ENCODE data around the gene JAKMIP2. TPM values are rescaled to one million over a fixed set of nuclear protein-coding genes. Genes with fewer than 3 reads are reported as not detected.

JAKMIP2 gene
- total RNA-seq, 4 donors from 2014 or later: 0.83 to 2.6 (median 1.3) TPM

DNA sequence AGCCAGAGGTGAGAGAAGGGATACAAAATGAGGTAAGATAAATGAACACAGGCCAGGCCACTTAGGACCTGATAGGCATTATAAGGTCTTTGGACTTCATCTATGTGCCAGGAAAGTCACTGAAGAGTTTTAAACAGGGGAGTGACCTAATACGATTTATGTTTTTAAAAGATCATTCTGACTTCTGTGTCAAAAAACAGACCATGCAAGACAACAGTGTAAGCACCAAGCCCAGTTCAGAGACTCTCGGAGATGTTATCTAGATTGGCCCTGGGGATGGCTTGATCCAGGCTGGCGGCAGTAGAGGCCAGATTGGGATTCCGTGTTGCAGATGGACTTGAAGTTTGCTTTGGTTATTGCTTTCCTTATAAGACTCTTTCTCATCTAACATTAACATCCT lies 229.6 kb downstream of the JAKMIP2 start:
- Histone ChIP-seq H3K27me3 (no peaks in the 10 kb centered on the region), H3K36me3 (no peaks in the 10 kb centered on the region), H3K4me1 (peaks cover 15 to 60% (median 45%) of the 10 kb centered on the region in 4 donors), H3K9me3 (no peaks in the 10 kb centered on the region), H3K4me3 (no peak overlapping the region), H3K27ac (replicated peaks in 1 of 4) (peak overlapping the region; percentile 84 to 87 (median 86))
- WGBS: 55% methylated on average over 4 of the region's 4 CpGs
- intact Hi-C loops (cut with DNase I): no loop called here
- DNase-seq (ENCODE audit: extremely low spot score): no peak
- TF ChIP-seq POLR2AphosphoS5 (IDR thresholded peaks at IDR 0.05) (no peak), POLR2A (IDR thresholded peaks at IDR 0.05; ENCODE audit: low read depth) (no peak), EP300 (IDR thresholded peaks at IDR 0.05) (no peak)
- TF ChIP-seq, protein P1, sequence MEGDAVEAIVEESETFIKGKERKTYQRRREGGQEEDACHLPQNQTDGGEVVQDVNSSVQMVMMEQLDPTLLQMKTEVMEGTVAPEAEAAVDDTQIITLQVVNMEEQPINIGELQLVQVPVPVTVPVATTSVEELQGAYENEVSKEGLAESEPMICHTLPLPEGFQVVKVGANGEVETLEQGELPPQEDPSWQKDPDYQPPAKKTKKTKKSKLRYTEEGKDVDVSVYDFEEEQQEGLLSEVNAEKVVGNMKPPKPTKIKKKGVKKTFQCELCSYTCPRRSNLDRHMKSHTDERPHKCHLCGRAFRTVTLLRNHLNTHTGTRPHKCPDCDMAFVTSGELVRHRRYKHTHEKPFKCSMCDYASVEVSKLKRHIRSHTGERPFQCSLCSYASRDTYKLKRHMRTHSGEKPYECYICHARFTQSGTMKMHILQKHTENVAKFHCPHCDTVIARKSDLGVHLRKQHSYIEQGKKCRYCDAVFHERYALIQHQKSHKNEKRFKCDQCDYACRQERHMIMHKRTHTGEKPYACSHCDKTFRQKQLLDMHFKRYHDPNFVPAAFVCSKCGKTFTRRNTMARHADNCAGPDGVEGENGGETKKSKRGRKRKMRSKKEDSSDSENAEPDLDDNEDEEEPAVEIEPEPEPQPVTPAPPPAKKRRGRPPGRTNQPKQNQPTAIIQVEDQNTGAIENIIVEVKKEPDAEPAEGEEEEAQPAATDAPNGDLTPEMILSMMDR (IDR thresholded peaks at IDR 0.05): no peak

DNA sequence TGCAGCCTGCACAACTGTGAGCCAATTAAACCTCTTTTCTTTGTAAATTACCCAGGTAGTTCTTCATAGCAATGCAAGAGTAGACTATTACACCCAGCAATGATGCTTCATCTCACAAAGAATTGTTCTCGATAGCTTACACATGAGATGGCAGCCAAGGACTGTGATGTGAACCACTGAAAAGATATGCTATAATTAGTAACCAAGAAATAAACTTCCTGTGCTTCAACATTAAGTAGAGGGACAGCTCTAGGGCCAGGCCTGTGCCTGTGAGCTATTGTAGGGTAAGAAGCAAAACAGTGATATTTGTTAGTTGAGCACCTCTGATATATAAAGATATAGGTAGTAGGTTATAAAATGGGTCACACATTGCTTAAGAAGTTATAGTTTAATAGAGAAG lies 230.9 kb downstream of the JAKMIP2 start:
- DNase-seq (ENCODE audit: extremely low spot score): no peak
- no peaks in the 10 kb centered on the region for H3K9me3 ChIP-seq
- H3K4me3 ChIP-seq: no peak overlapping the region
- TF ChIP-seq POLR2AphosphoS5 (IDR thresholded peaks at IDR 0.05) (no peak), EP300 (IDR thresholded peaks at IDR 0.05) (no peak), POLR2A (IDR thresholded peaks at IDR 0.05; ENCODE audit: low read depth) (no peak)
- TF ChIP-seq, protein P1 (IDR thresholded peaks at IDR 0.05): no peak
- peaks cover 19 to 67% (median 53%) of the 10 kb centered on the region in 4 donors for H3K4me1 ChIP-seq
- no peaks in the 10 kb centered on the region for H3K36me3 ChIP-seq
- H3K27ac ChIP-seq (replicated peaks in 1 of 4): peak overlapping the region; percentile 84 to 87 (median 86)
- 18% methylated on average over 1 of the region's 1 CpG for WGBS
- intact Hi-C loops (cut with DNase I): no loop called here
- H3K27me3 ChIP-seq: no peaks in the 10 kb centered on the region

DNA sequence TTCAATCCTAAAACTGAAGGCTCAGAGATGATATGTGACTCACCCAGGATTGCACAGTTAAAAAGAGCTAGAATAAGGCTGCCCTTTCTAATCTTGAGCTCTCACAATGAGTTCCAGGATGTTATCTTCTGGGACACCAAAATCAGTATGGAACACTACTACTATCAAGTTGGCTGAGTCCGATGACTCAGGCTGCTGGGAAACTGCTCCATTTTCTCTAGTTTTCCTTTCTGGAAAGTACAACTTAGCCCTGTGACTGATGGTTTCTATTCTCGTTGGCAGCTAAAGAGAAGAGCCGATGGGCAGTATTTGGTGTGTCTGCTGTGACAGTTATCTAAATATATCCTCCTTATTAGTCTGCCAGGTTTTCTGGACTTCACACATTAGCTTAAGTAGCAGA lies 234.8 kb downstream of the JAKMIP2 start:
- no peak overlapping the region for H3K4me3 ChIP-seq
- WGBS: 29% methylated on average over 3 of the region's 3 CpGs
- H3K36me3 ChIP-seq: no peaks in the 10 kb centered on the region
- intact Hi-C loops (cut with DNase I): no loop called here
- TF ChIP-seq POLR2AphosphoS5 (IDR thresholded peaks at IDR 0.05): no peak
- TF ChIP-seq POLR2A (IDR thresholded peaks at IDR 0.05; ENCODE audit: low read depth): no peak
- TF ChIP-seq EP300 (IDR thresholded peaks at IDR 0.05): peak; percentile 26
- no peak for DNase-seq (ENCODE audit: extremely low spot score)
- H3K27ac ChIP-seq (replicated peaks in 1 of 4): peak overlapping the region; percentile 31 to 77 (median 52)
- no peaks in the 10 kb centered on the region for H3K27me3 ChIP-seq
- H3K4me1 ChIP-seq: peaks cover 10 to 34% (median 26%) of the 10 kb centered on the region in 4 donors
- no peaks in the 10 kb centered on the region for H3K9me3 ChIP-seq

DNA sequence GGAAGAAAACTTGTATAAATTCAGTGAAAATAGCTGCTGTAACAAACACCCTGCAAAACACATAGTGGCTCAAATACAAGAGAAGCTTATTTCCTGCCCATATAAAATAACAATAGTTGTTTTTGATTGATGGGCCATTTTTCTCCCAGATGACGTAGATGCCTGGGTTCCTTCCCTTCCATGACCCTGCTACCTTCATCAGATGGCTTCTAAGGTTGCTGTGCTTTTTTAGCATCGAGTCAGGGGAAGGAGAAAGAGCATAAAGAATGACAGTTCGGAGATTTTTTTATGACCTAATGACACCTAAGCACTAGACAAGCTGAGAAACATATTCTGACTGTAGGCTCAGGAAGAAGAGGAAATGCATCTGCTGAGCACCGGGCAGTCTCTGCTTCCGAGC lies 238.0 kb downstream of the JAKMIP2 start:
- no peak for DNase-seq (ENCODE audit: extremely low spot score)
- intact Hi-C loops (cut with DNase I): no loop called here
- Histone ChIP-seq H3K4me3 (no peak overlapping the region), H3K27ac (replicated peaks in 1 of 4) (no peak overlapping the region), H3K4me1 (peaks cover 4 to 19% (median 14%) of the 10 kb centered on the region in 4 donors), H3K27me3 (no peaks in the 10 kb centered on the region), H3K9me3 (no peaks in the 10 kb centered on the region), H3K36me3 (no peaks in the 10 kb centered on the region)
- TF ChIP-seq, protein P1 (IDR thresholded peaks at IDR 0.05): no peak
- TF ChIP-seq POLR2AphosphoS5 (IDR thresholded peaks at IDR 0.05): no peak
- no peak for TF ChIP-seq POLR2A (IDR thresholded peaks at IDR 0.05; ENCODE audit: low read depth)
- TF ChIP-seq EP300 (IDR thresholded peaks at IDR 0.05): no peak
- 69% methylated on average over 5 of the region's 5 CpGs for WGBS

DNA sequence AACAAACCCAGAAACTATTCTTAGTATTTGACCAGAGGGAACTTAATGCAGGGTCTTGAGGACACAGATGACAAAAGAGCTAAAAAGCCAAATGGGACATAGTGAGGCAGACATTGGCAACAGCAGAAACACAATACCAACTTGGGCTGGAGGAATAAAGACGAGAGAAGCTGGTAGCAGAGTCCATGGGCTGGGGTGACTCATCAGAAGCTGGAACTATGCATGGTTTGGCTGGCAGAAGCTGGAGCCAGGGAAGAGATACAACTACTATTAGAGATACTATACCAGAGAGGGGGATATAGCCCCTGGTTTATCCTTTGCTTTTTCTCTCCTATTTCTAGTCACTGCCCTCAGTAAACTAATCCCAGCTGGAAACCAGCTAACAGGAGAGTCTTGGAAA lies 243.5 kb downstream of the JAKMIP2 start:
- WGBS: 25% methylated on average over 1 of the region's 1 CpG
- Histone ChIP-seq H3K36me3 (no peaks in the 10 kb centered on the region), H3K4me3 (no peak overlapping the region), H3K27ac (replicated peaks in 1 of 4) (no peak overlapping the region), H3K27me3 (no peaks in the 10 kb centered on the region), H3K4me1 (peaks cover 4 to 28% (median 20%) of the 10 kb centered on the region in 4 donors), H3K9me3 (no peaks in the 10 kb centered on the region)
- no peak for DNase-seq (ENCODE audit: extremely low spot score)
- intact Hi-C loops (cut with DNase I): no loop called here
- TF ChIP-seq POLR2A (IDR thresholded peaks at IDR 0.05; ENCODE audit: low read depth) (no peak), EP300 (IDR thresholded peaks at IDR 0.05) (no peak), POLR2AphosphoS5 (IDR thresholded peaks at IDR 0.05) (no peak)
- TF ChIP-seq, protein P1 (IDR thresholded peaks at IDR 0.05): no peak
